HL-60 (cell line): ENCODE measurements around the gene IGSF22.

Experiments used
- DNase-seq, 2 experiments: peaks; one replicate each; pipeline ENCODE4 v3.0.0-alpha.2; 2010 to 2020; ENCODE audit warnings: low read depth in 1 of 2, low spot score in 1 of 2
- H3K27ac ChIP-seq: fragments of 250-450 bp; sonication (Bioruptor Pico); replicated peaks from 2 replicates; pipeline ENCODE4 v1.5.1; 2020; ENCODE audit warnings: mild to moderate bottlenecking, moderate library complexity
- H3K27me3 ChIP-seq: fragments of 250-450 bp; sonication (Bioruptor Pico); 2 replicates; pipeline ENCODE4 v1.5.1; 2021; ENCODE audit warnings: mild to moderate bottlenecking, moderate library complexity; ENCODE audit not compliant: insufficient read depth, poor library complexity, severe bottlenecking
- H3K4me3 ChIP-seq: replicated peaks from 2 replicates; pipeline ENCODE4 v1.5.1; 2011; ENCODE audit warnings: mild to moderate bottlenecking, control low read depth, low read length; ENCODE audit not compliant: insufficient read depth
- CTCF ChIP-seq: IDR thresholded peaks from one replicate; pipeline ENCODE4 v1.5.1; 2011; ENCODE audit warnings: low read length, control low read depth, inconsistent platforms; ENCODE audit not compliant: insufficient read depth
- GABPA ChIP-seq: IDR thresholded peaks from 2 replicates; pipeline ENCODE4 v1.6.1; 2012; ENCODE audit warnings: low read depth
- POLR2AphosphoS5 ChIP-seq: IDR thresholded peaks from 2 replicates; pipeline ENCODE4 v1.6.1; 2012; ENCODE audit warnings: low read depth
- SPI1 ChIP-seq: IDR thresholded peaks from 2 replicates; pipeline ENCODE4 v1.6.1; 2012; ENCODE audit warnings: low read depth, mild to moderate bottlenecking, borderline replicate concordance
- TF ChIP-seq, protein P1 (sequence below): IDR thresholded peaks from 2 replicates; pipeline ENCODE4 v1.6.1; 2012; ENCODE audit warnings: low read depth; ENCODE audit not compliant: insufficient replicate concordance

IGSF22 gene

GRCh38 chr11:18768472-18768901 lies 42.5 kb upstream of the IGSF22 start:
- Histone ChIP-seq H3K4me3 (no peak overlapping the region), H3K27me3 (no peaks in the 10 kb centered on the region), H3K27ac (no peak overlapping the region)
- DNase-seq: peak in 1 of 2 experiments; percentile 4
- TF ChIP-seq POLR2AphosphoS5 (no peak), GABPA (no peak), CTCF (no peak), SPI1 (no peak)
- TF ChIP-seq, protein P1, sequence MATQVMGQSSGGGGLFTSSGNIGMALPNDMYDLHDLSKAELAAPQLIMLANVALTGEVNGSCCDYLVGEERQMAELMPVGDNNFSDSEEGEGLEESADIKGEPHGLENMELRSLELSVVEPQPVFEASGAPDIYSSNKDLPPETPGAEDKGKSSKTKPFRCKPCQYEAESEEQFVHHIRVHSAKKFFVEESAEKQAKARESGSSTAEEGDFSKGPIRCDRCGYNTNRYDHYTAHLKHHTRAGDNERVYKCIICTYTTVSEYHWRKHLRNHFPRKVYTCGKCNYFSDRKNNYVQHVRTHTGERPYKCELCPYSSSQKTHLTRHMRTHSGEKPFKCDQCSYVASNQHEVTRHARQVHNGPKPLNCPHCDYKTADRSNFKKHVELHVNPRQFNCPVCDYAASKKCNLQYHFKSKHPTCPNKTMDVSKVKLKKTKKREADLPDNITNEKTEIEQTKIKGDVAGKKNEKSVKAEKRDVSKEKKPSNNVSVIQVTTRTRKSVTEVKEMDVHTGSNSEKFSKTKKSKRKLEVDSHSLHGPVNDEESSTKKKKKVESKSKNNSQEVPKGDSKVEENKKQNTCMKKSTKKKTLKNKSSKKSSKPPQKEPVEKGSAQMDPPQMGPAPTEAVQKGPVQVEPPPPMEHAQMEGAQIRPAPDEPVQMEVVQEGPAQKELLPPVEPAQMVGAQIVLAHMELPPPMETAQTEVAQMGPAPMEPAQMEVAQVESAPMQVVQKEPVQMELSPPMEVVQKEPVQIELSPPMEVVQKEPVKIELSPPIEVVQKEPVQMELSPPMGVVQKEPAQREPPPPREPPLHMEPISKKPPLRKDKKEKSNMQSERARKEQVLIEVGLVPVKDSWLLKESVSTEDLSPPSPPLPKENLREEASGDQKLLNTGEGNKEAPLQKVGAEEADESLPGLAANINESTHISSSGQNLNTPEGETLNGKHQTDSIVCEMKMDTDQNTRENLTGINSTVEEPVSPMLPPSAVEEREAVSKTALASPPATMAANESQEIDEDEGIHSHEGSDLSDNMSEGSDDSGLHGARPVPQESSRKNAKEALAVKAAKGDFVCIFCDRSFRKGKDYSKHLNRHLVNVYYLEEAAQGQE: no peak

DNA sequence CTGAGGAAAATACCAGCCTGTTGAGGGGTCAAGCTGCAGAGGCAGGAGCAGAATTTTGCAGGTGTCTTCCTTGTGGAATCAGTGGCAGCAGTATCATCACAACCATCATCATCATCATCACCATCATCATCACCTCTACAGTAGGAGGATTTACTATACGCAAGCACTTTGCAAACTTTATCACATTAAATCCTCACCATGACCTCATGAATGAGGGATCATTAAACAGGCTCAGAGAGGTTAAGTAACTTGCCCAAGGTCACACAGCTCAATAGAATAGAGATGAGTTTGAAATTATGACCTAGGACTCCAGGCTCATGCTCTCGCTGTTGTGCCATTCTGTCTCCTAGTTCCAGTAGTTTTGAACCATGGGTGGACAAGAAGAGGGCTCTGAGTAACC lies 40.0 kb upstream of the IGSF22 start:
- no peaks in the 10 kb centered on the region for H3K27me3 ChIP-seq
- TF ChIP-seq GABPA (no peak), CTCF (no peak), POLR2AphosphoS5 (no peak), SPI1 (no peak)
- TF ChIP-seq, protein P1: no peak
- H3K4me3 ChIP-seq: no peak overlapping the region
- DNase-seq: no peak
- H3K27ac ChIP-seq: no peak overlapping the region

DNA sequence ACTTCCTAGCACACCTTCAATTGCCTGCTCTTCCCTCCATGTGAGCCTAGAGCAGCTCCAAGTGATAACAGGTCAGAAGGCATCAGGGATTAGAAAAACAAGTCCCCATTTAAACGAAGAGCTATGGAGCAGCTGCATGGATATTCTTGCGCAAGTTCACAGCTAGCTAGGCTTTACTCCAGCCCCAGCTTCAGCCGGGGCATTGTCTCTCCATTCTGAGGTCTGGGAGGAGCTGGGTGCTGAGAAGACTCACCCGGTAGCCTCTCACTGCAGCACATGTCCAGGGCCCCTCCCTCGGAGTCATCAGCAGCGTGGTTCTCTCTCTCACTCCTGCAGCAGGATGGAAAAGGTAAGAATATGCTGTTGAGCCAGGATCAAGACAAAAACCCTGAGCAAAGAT lies 39.6 kb upstream of the IGSF22 start:
- no peak overlapping the region for H3K4me3 ChIP-seq
- no peak overlapping the region for H3K27ac ChIP-seq
- TF ChIP-seq GABPA: no peak
- TF ChIP-seq, protein P1: no peak
- no peaks in the 10 kb centered on the region for H3K27me3 ChIP-seq
- no peak for DNase-seq

GRCh38 chr11:18761741-18762140 lies 35.8 kb upstream of the IGSF22 start:
- Histone ChIP-seq H3K27me3 (no peaks in the 10 kb centered on the region), H3K27ac (no peak overlapping the region), H3K4me3 (no peak overlapping the region)
- no peak for DNase-seq
- TF ChIP-seq, protein P1: no peak
